Measurements from ENCODE around the gene ACTN1. TPM values are rescaled to one million over a fixed set of nuclear protein-coding genes. Genes with fewer than 3 reads are reported as not detected.

Gene ACTN1
- total RNA-seq, 3 donors from 2014 or later = 93.7 to 607 (median 128) TPM

DNA sequence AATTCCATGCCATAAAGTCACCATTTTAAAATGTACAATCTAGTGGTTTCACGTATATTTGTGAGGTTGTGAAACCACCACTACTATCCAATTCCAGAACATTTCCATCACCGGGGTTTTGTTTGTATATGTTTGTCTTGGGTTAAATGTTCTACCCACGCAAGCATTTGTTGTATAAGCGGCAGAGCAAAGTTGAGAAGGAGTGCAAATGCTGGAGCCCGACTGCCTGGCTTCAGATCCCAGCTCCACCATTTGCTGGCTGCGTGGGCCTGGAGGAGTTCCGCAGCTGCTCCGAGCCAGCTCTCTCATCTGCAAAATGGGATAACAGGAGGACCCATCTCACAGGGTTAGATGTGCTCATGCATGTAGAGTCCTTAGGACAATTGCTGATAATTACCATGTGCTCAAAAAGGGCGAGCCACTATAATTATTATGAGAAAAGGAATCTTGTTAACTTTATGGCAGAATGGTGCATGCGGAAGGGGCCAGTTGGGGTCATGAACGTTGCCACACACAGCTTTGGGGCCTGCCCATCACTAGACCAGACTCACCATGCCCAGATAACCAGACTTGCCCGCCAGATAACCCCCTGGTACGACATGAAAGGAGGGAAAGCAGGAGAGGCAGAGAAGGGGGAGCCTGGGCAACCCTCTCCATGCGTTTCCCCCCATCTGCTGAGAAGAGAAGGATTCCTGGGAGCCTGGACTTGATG lies 6.4 kb downstream of the ACTN1 start:
- DNase-seq (no peak), ATAC-seq (no peak)
- TF ChIP-seq, protein P1, sequence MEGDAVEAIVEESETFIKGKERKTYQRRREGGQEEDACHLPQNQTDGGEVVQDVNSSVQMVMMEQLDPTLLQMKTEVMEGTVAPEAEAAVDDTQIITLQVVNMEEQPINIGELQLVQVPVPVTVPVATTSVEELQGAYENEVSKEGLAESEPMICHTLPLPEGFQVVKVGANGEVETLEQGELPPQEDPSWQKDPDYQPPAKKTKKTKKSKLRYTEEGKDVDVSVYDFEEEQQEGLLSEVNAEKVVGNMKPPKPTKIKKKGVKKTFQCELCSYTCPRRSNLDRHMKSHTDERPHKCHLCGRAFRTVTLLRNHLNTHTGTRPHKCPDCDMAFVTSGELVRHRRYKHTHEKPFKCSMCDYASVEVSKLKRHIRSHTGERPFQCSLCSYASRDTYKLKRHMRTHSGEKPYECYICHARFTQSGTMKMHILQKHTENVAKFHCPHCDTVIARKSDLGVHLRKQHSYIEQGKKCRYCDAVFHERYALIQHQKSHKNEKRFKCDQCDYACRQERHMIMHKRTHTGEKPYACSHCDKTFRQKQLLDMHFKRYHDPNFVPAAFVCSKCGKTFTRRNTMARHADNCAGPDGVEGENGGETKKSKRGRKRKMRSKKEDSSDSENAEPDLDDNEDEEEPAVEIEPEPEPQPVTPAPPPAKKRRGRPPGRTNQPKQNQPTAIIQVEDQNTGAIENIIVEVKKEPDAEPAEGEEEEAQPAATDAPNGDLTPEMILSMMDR (IDR thresholded peaks at IDR 0.05) = no peak
- no peak overlapping the region for H3K4me3 ChIP-seq
- no peaks in the 10 kb centered on the region for H3K9me3 ChIP-seq
- H3K36me3 ChIP-seq (ENCODE audit: low read depth) = no peaks in the 10 kb centered on the region
- peaks cover 54% of the 10 kb centered on the region for H3K4me1 ChIP-seq (ENCODE audit: low read depth)
- intact Hi-C loops (cut with DNase I, micrococcal nuclease) = no loop called here

DNA sequence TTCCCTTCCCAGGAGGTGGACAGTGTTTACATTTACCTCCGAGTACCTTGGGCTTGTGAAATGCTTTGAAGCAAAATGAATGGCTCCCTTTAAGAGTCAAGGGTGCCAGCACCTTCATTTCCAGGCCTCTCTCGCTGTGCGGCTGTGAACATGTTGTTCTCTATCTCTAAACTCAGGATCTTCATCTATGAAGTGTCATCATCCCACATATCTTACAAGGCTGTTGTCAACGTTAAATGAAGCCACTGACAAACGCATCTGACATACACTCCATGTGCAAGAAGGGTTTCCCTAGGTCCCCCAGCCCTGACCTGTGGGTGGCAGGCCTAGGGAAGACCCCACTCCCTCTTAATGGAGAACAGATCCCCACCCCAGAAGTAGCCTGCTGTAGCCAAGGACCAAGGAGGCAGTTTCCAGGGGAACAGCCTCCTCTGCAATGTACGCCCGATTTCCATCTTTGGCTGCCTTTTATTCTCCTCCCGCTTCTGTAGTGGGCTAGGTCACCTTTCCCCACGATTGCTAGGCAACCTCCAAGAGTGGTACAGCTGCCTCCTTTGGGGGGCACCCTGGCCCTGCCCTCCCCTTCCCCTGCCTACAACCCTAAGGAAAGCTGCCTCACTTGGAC lies 7.6 kb downstream of the ACTN1 start:
- DNase-seq (no peak), ATAC-seq (no peak)
- Histone ChIP-seq H3K36me3 (ENCODE audit: low read depth) (no peaks in the 10 kb centered on the region), H3K4me1 (ENCODE audit: low read depth) (peaks cover 56% of the 10 kb centered on the region), H3K4me3 (no peak overlapping the region), H3K9me3 (no peaks in the 10 kb centered on the region)
- intact Hi-C loops (cut with DNase I, micrococcal nuclease) = no loop called here
- TF ChIP-seq, protein P1 (IDR thresholded peaks at IDR 0.05) = no peak

DNA sequence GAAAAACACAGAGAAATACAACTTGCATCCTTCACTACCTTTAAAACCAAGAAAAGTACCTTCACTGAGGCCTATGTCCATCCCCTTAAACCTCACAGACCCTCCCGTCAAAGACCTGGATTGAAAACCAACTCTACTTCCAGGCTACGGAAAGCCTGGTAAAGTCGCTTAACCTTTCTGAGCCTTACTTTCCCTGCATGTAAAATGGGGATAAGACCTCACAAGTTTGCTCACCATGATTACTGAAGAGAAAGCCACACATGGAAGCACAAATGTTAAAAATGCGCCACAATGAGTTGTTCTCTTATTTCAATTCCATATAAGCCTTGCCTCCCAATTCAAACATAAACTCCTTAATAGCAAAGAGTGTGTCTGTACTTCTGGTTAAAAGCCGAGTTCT lies 8.4 kb downstream of the ACTN1 start:
- peaks cover 56% of the 10 kb centered on the region for H3K4me1 ChIP-seq (ENCODE audit: low read depth)
- DNase-seq (no peak), ATAC-seq (no peak)
- no peaks in the 10 kb centered on the region for H3K9me3 ChIP-seq
- intact Hi-C loops (cut with DNase I, micrococcal nuclease) = no loop called here
- no peaks in the 10 kb centered on the region for H3K36me3 ChIP-seq (ENCODE audit: low read depth)
- TF ChIP-seq, protein P1 (IDR thresholded peaks at IDR 0.05) = no peak
- H3K4me3 ChIP-seq = no peak overlapping the region

DNA sequence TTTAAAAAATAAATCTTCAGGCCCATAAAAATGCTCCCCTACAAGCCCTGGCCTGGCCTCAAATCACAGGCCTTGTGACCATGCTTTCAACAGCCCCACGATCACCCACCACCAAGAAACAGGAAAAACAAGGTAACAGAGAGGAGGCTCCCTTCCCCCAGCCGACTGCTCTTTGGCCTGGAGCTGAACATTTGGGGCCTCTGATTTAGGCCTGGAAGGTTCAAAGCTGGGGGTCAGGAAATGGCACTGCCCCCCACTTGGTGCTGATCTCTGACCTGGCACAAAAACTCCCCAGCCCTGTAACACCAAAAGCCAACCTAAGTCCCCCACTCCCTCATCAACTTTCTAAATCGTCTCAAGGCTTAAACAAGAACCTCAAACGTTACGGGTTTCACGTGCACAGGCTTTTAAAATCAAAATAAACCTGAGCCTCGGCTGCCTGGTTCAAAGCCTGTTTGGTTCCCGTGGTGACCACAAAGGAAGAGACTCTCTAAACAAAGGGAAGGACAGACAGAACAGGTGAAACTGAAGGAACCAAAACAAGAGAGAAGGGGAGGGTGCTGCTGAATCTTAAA lies 9.0 kb downstream of the ACTN1 start:
- DNase-seq = peak in 1 of 3 donors; percentile 7
- ATAC-seq = no peak

DNA sequence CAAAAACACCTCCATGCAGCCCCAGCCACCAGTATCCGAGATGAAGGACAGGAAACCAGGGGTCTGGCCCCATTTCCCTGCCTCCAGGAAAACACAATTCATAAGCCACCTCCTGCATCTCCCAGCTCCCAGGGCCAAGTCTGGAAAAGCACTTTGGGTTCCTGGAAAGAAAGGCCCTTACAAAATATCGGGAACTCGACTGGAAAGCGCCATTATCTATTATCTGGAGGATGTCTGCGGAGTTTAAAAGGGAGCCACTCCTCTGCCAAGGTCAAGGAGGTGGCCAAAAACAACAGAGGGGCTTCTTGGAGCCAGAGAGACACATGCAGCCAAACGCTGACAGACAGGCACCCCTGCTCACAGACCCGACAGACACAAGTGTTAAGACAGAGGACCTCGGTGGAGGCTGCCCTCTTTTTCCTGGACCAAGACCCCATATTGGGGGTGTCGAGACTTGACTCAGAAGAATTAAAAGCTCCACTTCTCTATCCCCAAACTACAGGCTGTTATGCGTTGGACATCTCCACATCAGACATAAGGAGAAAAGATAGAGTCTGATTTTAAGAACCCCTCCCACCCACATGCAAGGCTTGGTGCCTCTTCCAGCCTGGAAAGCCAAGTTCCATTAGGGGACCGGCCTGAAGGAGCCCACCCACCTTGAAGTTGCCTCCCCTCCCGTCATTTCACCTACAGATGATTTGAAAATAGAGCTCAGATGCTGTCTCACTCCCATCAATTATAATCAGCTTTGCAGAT lies 9.6 kb downstream of the ACTN1 start:
- TF ChIP-seq, protein P1 (IDR thresholded peaks at IDR 0.05) = no peak
- DNase-seq (peak in 1 of 3 donors; percentile 1), ATAC-seq (no peak)
- no peaks in the 10 kb centered on the region for H3K9me3 ChIP-seq
- H3K4me3 ChIP-seq = no peak overlapping the region
- peaks cover 65% of the 10 kb centered on the region for H3K4me1 ChIP-seq (ENCODE audit: low read depth)
- intact Hi-C loops (cut with DNase I, micrococcal nuclease) = loop anchor here in 1 of 2 donors (10.0 kb wide), 1 partner anchor 115 kb away; no protein-coding TSS in a partner anchor
- no peaks in the 10 kb centered on the region for H3K36me3 ChIP-seq (ENCODE audit: low read depth)

More for the DNA sequence above, 9.0 kb downstream of the ACTN1 start:
- Histone ChIP-seq H3K4me3 (no peak overlapping the region), H3K36me3 (ENCODE audit: low read depth) (no peaks in the 10 kb centered on the region), H3K4me1 (ENCODE audit: low read depth) (peaks cover 58% of the 10 kb centered on the region), H3K9me3 (no peaks in the 10 kb centered on the region)
- intact Hi-C loops (cut with DNase I, micrococcal nuclease) = no loop called here
- TF ChIP-seq, protein P1 (IDR thresholded peaks at IDR 0.05) = no peak

All from mucosa of descending colon (tissue), 3 donors.